WTC11 (cell line): ENCODE measurements around the gene ZNG1A.
"Not testable (repeated sequence)": the region's sequence is repeated elsewhere in the genome, so short reads cannot be mapped to it uniquely, and the experiment has no call there.

Source experiments
- CBFB ChIP-seq: sonication (generic); formaldehyde crosslinking; IDR thresholded peaks from 2 replicates; pipeline ENCODE4 v1.8.1; 2022; ENCODE audit warnings: mild to moderate bottlenecking, low read depth, missing genetic modification reagents
- CREB1 ChIP-seq: sonication (generic); formaldehyde crosslinking; IDR thresholded peaks from 2 replicates; pipeline ENCODE4 v1.8.0; 2023; ENCODE audit warnings: mild to moderate bottlenecking, missing genetic modification reagents
- CTCF ChIP-seq: fragments of 200-600 bp; IDR thresholded peaks from 2 replicates; pipeline ENCODE4 v1.8.0; 2022; ENCODE audit warnings: antibody characterized with exemption
- E2F4 ChIP-seq: sonication (generic); formaldehyde crosslinking; IDR thresholded peaks from 2 replicates; pipeline ENCODE4 v1.8.1; 2022; ENCODE audit warnings: low read depth, mild to moderate bottlenecking, moderate library complexity, missing genetic modification reagents, borderline replicate concordance
- FOXJ3 ChIP-seq: sonication (generic); formaldehyde crosslinking; IDR thresholded peaks from 2 replicates; pipeline ENCODE4 v1.9.0; 2021; ENCODE audit warnings: missing genetic modification reagents, mild to moderate bottlenecking, borderline replicate concordance
- FOXK1 ChIP-seq: sonication (generic); formaldehyde crosslinking; IDR thresholded peaks from 2 replicates; pipeline ENCODE4 v1.8.0; 2022; ENCODE audit warnings: mild to moderate bottlenecking, moderate library complexity, missing genetic modification reagents
- MAX ChIP-seq: sonication (generic); formaldehyde crosslinking; IDR thresholded peaks from 2 replicates; pipeline ENCODE4 v1.8.0; 2022; ENCODE audit warnings: mild to moderate bottlenecking, missing genetic modification reagents
- PRDM15 ChIP-seq: sonication (generic); formaldehyde crosslinking; IDR thresholded peaks from 2 replicates; pipeline ENCODE4 v1.8.0; 2022; ENCODE audit warnings: missing genetic modification reagents
- RELA ChIP-seq: sonication (generic); formaldehyde crosslinking; IDR thresholded peaks from 2 replicates; pipeline ENCODE4 v1.8.1; 2022; ENCODE audit warnings: missing genetic modification reagents, mild to moderate bottlenecking, borderline replicate concordance
- TP53 ChIP-seq: sonication (generic); formaldehyde crosslinking; IDR thresholded peaks from 2 replicates; pipeline ENCODE4 v1.8.1; 2023; ENCODE audit warnings: mild to moderate bottlenecking, missing genetic modification reagents
- ZMAT4 ChIP-seq: fragments of 250-450 bp; sonication (Bioruptor Pico); IDR thresholded peaks from 2 replicates; pipeline ENCODE4 v1.9.0; 2021; ENCODE audit warnings: mild to moderate bottlenecking
- ZNF138 ChIP-seq: sonication (generic); formaldehyde crosslinking; conservative IDR thresholded peaks from 2 replicates; pipeline ENCODE4 v1.8.1; 2022; ENCODE audit warnings: mild to moderate bottlenecking, moderate library complexity, missing genetic modification reagents
- ZNF232 ChIP-seq: sonication (generic); formaldehyde crosslinking; IDR thresholded peaks from 2 replicates; pipeline ENCODE4 v1.8.0; 2022; ENCODE audit warnings: mild to moderate bottlenecking, missing genetic modification reagents
- ZNF263 ChIP-seq: sonication (generic); formaldehyde crosslinking; IDR thresholded peaks from 2 replicates; pipeline ENCODE4 v1.8.1; 2022; ENCODE audit warnings: low read depth, mild to moderate bottlenecking, moderate library complexity, missing genetic modification reagents

- TF ChIP-seq ZNF138 (CRISPR knock-in tag); CTCF; FOXK1 (CRISPR knock-in tag); RELA (CRISPR knock-in tag); TP53 (CRISPR knock-in tag); FOXJ3 (CRISPR knock-in tag); CREB1 (CRISPR knock-in tag); PRDM15 (CRISPR knock-in tag); CBFB (CRISPR knock-in tag); MAX (CRISPR knock-in tag); ZMAT4; ZNF232; ZNF263 (CRISPR knock-in tag); E2F4: not testable (repeated sequence)
Measured at GRCh38 chr9:98775-99174, 80.1 kb downstream of the ZNG1A start.
